HG03432 (cell line): ENCODE results near the gene EGFR.
A peak's percentile ranks its signal among the peaks of the same experiment; 100 is the strongest.

Experiments
- ATAC-seq: cut with Tn5 transposase; IDR thresholded peaks from one replicate; pipeline ENCODE4 v1.9.1; 2021; ENCODE audit warnings: mild to moderate bottlenecking, moderate library complexity; ENCODE audit not compliant: unreplicated experiment

Gene EGFR

GRCh38 chr7:55206235-55207029 is 187.6 kb downstream of the EGFR start:
- ATAC-seq = peak; percentile 53

DNA sequence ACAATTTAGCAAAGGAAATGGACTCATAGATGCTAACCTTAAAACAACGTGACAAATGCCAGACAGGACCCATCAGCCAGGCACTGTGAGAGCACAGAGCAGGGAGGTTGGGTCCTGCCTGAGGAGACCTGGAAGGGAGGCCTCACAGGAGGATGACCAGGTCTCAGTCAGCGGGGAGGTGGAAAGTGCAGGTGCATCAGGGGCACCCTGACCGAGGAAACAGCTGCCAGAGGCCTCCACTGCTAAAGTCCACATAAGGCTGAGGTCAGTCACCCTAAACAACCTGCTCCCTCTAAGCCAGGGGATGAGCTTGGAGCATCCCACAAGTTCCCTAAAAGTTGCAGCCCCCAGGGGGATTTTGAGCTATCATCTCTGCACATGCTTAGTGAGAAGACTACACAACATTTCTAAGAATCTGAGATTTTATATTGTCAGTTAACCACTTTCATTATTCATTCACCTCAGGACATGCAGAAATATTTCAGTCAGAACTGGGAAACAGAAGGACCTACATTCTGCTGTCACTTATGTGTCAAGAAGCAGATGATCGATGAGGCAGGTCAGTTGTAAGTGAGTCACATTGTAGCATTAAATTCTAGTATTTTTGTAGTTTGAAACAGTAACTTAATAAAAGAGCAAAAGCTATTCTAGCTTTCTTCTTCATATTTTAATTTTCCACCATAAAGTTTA is 188.8 kb downstream of the EGFR start:
- no peak for ATAC-seq

GRCh38 chr7:55209366-55209765 is 190.5 kb downstream of the EGFR start:
- no peak for ATAC-seq

GRCh38 chr7:55210176-55210575 is 191.4 kb downstream of the EGFR start:
- ATAC-seq = no peak

- ATAC-seq = no peak
Observed at GRCh38 chr7:55210716-55211115, 191.9 kb downstream of the EGFR start.

DNA sequence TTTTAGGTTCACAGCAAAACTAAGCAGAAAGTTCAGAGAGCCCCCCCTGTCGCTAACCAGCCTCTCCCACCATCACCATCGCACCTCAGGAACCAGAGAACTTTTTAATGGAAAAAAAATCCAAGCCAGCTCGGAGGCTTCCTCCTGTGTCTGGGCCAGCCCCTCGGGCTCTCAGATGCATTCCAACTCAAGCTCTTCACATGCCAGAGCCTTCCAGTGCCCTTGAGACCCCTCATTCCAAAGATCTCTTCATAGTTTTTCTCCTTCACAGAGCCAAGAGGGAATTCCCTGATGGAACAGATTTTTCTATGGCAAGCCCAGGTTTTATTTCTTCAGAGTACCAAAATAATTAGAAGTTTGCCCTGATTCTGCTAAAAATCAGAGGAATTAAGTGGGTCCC is 192.9 kb downstream of the EGFR start:
- no peak for ATAC-seq

DNA sequence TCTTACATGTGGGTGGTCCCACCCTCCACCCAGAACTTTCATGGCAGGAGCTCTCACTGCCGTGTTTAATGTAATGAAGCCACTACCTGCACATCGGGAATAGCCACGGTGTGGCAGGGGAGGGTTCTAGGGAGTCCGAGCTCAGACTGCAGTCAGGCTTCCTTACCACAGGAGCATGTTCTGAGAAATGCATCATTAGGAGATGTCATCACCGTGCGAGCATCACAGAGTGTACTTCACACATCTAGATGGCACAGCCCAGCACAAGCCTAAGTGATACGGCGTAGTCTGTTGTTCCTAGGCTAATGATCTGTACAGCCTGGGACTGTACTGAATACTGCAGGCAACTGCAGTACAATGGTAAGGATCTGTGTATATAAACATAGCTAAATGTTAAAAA is 193.4 kb downstream of the EGFR start:
- ATAC-seq = no peak

DNA sequence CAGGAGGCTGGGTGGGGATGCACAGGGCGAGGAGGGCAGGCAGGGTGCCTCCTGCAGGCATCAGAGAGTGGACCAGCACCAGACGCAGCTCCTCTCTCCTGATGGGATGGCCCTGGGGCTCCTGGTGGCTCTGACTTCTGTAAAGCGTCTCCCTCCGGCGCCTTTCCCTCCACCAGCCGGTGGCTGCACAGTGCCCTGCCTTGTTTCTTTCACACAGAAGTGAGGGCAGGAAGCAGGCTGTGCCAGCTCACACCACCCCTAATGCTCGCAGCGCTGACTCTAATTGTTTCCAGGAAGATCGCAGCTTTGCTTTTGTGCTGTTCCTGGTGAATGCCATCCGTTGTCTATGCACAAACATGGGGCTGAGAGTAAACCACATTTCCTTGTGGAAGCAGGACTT is 194.0 kb downstream of the EGFR start:
- ATAC-seq = no peak

GRCh38 chr7:55214707-55215106 is 195.9 kb downstream of the EGFR start:
- ATAC-seq = no peak

GRCh38 chr7:55223023-55223422 is 204.2 kb downstream of the EGFR start:
- no peak for ATAC-seq

GRCh38 chr7:55224111-55224510 is 205.3 kb downstream of the EGFR start:
- no peak for ATAC-seq

- ATAC-seq = no peak
Observed at GRCh38 chr7:55224810-55225209, 206.0 kb downstream of the EGFR start.

- no peak for ATAC-seq
Observed at GRCh38 chr7:55230014-55230413, 211.2 kb downstream of the EGFR start.

- no peak for ATAC-seq
Observed at GRCh38 chr7:55231736-55232280, 213.0 kb downstream of the EGFR start.

DNA sequence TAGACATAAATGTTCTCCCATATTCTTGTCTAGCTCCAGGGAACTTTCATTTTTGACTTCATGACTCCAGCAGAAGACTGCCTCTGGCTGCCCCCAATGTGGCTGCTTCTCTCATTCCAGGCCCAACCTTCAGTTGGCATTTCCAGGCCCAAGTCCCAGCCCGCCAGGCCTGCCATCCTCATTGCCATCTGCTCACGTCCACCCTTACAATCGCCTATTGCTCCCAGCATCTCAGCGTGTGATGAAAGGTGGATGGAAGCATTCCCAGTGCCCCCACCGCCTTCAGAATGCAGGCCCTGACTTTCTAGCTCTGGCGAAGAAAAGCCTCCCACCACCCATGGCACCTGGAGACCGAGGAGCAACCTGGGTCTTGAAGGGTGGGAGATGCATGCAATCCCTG is 214.2 kb downstream of the EGFR start:
- ATAC-seq = no peak

DNA sequence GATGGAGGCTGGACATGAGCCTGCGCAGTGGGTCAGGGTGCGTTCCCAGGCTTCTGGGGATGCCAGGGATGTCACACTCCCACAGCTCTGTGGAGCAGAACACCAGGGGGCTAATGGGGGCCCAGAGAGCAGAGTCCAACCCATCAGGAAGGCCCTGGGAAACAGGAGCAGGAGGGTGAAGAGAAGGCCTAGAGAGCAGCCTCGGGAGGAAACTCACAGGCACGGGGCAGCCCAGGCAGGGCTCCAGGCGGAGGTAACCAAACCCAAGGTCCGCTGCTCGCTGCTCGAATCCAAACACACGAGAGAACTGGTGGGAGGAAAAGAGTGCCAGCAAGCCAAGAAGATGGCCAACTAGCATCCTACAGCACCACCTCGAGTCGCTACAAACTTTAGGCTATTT is 215.6 kb downstream of the EGFR start:
- ATAC-seq = no peak

GRCh38 chr7:55235115-55235514 is 216.3 kb downstream of the EGFR start:
- no peak for ATAC-seq

GRCh38 chr7:55235801-55236200 is 217.0 kb downstream of the EGFR start:
- no peak for ATAC-seq

DNA sequence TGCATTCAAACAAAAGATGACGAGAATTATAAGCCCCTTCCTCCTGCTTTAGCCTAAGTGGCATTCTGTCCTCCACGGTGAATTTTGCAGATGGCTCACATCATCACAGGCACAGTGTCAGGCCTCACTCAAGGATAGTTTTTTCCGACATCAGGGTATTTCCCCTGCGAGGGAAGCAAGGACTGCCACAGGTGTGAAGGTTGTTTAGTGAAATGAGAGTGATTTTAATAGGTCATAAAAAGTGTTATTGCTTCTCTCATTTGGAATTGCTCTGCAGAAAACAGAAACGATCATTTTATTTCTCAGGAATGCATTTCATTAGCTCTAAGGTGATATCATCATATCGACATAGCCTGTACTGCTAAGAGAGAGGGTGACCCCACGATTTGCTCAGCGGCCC is 217.7 kb downstream of the EGFR start:
- ATAC-seq = no peak

- no peak for ATAC-seq
Observed at GRCh38 chr7:55237156-55237893, 218.5 kb downstream of the EGFR start.

DNA sequence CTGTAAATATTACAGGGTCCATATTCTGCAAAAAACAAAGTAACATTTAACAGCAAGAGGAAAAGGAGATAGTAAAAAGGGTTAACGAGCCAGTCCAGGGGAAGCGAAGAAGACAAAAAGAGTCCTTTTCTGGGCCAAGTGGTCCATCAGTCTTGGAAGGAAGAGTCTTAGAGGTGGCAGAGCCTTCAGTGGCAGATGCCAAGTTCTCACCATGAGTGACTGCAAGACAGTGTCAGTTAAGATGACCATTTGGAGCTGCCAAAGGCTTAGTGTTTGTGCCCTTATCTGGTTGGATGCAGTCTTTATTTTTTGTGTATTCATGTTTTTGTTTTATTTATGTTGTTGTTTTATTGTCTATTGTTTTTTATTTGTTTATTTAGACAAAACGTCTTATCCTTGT is 220.6 kb downstream of the EGFR start:
- ATAC-seq = no peak
